Pulmonary artery endothelial cell (primary cell): Measurements from ENCODE around the gene HK1. TPM values are rescaled to one million over a fixed set of nuclear protein-coding genes. Genes with fewer than 3 reads are reported as not detected.

Experiments used
- DNase-seq: peaks from one replicate; pipeline ENCODE4 v3.0.0-alpha.2; 2011; ENCODE audit warnings: low read depth, low spot score
- total RNA-seq: library from RNA; depleted of rRNA; stranded (reverse); fragments of >200 nt; gene quantifications from 2 replicates; pipeline ENCODE4 v1.2.3, GENCODE V29; 2014

Gene HK1
- total RNA-seq, 1 donor from 2014 or later = 157 TPM

DNA sequence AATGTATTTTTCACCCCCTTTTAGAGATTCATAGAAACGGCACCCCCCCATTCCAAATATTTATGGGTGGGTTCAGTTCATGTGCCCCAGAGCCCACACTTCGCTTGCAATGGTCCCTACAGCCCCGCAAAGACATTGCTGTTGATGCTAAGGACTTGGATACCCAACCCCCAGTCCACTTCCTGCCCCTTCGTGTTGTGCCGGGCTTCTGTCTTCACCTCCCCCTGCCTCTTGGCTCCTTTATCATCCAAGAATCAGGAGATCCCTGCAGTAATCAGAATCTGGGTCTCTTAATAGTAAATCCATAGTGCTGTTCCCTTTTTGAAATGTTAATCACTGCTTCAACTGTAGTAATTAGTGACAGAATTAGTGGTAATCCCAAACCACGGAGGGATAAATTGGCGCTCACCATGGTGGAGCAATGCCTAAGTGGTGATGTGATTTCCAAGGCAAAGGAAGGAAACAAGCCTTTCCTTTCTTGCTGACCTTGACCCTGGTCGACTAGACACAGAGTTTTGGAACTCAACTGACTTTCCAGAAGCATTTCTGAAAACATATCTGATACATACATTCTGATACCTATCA is 67.7 kb downstream of the HK1 start:
- DNase-seq = no peak

- DNase-seq = no peak
Measured at GRCh38 chr10:69346776-69347175, 68.5 kb downstream of the HK1 start.

DNA sequence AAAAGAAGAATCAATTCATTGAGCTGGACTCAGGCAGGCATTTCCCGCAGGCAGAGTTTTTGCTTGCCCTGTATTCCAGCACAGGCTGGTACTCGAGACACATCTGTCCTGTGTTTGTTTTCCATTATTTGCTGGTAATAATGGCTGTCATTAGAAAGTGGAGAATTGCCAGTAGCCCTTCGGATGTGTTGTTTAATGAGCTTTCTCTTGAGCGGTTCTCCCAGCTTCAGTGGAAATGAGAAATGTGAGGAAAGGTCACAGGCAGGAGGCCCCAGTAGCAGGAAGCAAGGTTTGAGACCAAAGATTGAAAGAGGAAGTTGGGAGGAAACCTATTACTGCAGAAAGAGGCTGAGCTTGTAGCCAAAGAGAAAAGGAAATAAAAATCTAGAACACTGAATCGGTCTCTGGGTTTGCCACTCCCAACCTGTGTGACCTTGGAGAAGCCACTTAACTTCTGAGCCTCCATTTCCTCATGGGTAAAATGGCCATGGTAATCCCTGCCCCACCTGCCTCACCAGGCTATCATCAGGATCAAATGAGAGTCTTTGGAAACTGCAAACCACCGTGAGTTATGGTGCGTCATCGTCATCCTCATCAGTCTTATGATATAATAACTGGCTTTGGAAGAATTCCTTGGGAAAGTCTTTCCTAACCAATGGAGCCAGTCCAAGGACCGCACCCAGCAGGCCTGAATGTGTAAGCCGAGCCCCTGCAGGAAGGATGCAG is 70.7 kb downstream of the HK1 start:
- DNase-seq = no peak

GRCh38 chr10:69349542-69349888 is 71.2 kb downstream of the HK1 start:
- DNase-seq = no peak

DNA sequence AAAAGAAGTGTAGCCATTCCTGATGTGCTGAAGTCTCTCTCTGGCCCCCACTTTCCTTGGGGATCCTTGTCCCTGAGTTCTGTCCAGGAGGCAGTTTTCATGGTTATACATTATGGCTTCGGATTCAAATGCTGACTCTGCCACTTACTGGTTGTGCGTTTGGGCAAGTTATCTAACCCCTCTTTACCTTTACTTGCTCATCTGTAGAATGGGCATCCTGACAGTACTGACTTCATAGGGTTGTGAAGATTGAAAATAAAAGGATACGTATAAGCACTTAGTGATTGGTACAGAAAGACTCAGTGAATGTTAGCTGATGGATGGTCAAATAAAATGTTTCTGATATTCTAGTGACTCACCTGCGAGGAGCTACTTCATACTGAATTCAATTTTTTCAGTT is 73.3 kb downstream of the HK1 start:
- DNase-seq = no peak

DNA sequence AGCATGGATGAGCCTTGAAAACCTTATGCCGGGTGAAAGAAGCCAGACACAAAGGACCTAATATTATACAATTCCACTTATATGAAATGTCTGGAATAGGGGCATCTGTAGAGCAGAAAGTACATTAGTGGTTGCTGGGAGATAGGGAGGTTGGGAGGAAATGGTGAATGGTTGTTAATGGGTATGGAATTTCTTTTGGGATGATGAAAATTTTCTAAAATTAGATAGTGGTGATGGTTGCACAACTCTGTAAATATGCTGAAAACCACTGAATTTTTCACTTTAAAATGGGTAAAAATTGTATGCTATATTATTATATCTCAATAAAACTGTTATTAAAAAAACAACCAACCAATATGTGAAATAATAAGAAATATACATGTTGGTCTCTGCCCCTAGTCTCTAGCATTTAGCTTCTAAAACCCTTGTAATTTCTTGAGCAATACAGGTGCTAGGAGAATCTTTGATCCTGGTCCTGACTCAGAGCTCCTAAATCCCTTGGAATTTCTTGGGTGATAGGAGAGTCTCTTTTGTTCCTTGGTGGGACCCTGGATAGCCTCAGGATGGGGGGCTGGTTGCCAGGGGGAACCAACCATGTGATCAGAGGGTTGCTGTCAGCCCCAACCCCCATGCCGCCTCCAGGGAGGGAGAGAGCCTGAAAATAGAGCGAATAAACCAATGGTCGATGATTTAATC is 74.4 kb downstream of the HK1 start:
- DNase-seq = no peak

DNA sequence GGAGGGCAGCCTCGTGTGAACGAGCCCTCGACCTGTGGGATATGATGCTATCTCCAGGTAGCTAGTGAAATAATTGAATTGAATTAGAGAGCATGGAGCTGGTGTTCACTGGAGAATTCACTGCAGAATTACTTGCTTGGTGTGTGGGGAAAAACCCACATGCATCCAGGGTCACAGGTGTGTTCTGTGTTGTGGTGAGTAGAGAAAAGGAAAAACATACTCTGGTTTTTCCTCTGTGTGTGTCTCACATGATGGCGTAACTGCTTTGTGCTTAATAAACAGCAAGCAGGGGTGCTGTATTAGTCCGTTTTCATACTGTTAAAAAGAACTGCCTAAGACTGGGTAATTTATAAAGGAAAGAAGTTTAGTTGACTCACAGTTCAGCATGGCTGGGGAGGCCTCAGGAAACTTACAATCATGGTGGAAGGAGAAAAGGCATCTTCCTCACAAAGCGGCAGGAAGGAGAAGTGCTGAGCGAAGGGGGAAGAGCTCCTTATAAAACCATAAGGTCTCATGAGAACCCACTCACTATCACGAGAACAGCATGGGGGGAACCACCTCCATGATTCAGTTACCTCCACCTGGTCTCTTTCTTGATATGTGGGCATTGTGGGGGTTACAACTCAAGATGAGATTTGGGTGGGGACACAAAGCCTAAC is 75.8 kb downstream of the HK1 start:
- no peak for DNase-seq

DNA sequence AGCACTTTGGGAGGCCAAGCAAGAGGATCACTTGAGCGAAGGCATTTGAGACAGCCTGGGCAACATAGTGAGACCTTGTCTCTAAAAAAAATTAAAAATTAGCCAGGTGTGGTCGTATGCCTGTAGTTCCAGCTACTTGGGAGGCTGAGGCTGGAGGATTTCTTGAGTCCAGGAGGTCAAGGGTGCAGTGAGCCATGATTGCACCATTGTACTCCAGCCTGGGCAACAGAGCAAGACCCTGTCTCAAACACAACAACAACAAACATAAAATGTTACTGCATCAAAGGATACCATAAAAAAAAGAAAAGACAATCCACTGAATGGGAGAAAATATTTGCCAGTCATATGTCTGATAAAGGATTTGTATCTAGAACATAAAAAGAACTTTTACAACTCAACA is 77.9 kb downstream of the HK1 start:
- DNase-seq = no peak

- DNase-seq = no peak
Measured at GRCh38 chr10:69358148-69358795, 80.0 kb downstream of the HK1 start.

DNA sequence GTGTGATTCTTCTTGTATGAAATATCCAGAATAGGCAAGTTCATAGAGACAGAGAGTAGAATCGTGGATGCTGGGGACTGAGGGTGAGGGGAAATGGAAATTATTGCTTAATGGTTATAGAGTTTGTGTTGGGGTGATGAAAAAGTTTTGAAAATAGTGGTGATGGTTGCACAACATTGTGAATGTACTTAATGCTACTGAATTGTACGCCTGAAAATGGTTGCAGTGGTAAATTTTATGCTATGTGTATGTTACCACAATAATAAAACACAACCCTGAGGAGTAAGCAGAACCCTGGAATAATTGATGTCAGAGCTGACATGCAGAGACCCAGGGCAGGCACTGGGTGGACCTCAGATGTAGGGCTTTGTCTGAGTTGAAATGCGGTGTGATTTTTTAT is 80.9 kb downstream of the HK1 start:
- DNase-seq = no peak

DNA sequence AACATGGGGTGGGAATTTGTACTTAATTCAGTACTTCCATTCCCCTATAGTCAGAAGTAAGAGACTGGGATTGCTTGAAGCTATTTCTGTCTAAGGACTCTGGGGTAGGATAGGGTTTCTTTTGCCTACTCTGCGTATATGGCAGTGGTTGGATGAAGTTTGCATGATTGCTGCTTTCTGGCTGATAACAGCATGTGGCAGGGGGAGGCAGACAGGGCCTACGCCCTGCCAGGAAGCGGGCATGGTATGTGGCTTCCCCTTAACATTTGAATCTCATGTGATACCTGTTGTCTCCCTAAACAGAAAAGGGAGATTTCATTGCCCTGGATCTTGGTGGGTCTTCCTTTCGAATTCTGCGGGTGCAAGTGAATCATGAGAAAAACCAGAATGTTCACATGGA is 81.3 kb downstream of the HK1 start:
- no peak for DNase-seq

GRCh38 chr10:69360485-69361302 is 82.4 kb downstream of the HK1 start:
- DNase-seq = no peak

GRCh38 chr10:69361303-69361614 is 83.0 kb downstream of the HK1 start:
- DNase-seq = no peak

DNA sequence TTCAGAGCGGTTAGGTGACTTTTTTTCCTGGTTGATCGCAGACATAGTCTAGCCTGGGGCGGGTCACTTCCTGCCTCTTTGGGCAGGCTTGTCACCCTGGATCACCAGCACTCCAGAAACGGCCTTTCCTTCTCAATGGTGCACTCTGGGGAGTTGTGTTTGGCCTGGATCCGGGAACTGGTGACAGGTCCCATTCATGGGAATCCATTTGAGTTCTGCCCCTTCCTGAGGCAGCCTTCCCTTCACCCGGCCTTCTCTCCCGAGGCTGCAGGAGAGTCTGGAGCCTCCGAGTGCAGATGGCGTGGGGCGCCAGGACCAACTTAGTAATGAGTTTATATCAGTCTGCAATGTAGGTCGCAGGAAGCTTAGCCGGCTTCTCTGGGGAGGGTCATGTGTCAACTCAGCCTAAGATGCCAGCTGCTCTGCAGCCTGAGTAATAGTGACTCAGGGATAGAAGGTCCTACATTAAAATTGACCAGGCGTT is 84.2 kb downstream of the HK1 start:
- no peak for DNase-seq

DNA sequence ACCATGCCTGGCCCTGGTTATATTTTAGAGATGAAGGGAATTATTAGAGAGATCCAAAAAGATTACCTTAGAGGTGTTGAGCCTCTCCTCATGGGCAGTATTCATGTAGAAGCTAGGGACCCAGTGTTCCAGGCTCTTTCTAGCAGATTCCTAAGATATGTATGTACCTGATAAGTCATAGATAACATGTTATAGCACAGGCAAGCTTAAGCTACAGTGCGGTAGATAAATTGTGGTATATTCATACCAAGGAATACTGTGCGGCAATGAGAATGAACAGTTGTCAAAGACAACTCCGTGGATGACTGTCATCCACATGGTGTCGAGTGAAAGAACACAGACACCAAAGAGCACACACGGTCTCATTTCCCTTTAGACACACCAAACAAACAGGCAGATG is 85.4 kb downstream of the HK1 start:
- no peak for DNase-seq

DNA sequence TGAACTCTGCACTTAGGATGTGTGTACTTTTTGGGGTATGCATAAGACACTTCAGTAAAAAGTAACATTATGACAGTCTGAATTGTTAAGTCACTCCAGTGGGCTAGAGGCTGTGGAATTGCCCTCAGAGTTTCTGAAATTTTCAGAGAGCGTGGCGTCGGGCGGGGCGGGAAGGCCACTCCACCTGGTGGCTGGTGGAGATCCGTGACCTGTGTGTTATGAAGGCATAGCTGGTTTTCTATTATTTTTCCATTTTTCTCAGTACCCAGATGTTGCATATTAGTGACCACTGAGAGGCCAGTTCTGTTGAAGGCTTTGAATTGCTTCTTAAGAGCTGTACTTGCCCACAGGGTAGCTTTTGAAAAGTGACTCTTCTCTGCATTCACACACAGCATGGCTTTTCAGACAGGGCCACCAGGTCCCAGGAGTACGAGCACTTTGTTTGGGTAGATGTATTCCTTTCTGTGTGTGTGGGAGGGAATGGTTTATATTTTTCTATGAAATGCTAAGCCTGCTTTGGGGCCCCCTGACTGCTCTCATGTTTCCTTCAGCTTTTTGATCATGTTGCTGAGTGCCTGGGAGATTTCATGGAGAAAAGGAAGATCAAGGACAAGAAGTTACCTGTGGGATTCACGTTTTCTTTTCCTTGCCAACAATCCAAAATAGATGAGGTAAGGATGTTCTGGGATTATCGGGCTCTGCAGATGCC is 86.1 kb downstream of the HK1 start:
- no peak for DNase-seq

- DNase-seq = no peak
Measured at GRCh38 chr10:69366738-69367137, 88.4 kb downstream of the HK1 start.

DNA sequence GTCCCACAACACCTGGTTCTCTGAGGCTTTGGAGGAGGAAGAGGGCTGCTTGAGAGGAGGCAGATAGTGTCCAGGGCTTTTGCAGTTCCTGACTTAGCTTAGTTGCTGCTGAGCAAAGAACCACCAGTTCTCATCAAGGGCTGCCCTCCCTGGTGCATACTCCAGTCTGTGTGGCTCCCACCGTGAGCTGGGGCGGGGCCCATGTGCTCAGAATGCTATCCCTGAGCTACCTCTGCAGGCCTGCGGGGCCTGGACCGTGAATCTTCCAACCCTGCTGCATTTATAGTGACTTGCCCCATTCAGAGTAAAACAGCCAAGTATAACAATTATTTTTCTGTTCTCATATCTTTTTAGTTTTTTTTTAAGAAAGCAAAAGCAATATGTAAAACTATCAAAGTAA is 89.2 kb downstream of the HK1 start:
- no peak for DNase-seq

GRCh38 chr10:69372126-69372980 is 94.1 kb downstream of the HK1 start:
- no peak for DNase-seq

DNA sequence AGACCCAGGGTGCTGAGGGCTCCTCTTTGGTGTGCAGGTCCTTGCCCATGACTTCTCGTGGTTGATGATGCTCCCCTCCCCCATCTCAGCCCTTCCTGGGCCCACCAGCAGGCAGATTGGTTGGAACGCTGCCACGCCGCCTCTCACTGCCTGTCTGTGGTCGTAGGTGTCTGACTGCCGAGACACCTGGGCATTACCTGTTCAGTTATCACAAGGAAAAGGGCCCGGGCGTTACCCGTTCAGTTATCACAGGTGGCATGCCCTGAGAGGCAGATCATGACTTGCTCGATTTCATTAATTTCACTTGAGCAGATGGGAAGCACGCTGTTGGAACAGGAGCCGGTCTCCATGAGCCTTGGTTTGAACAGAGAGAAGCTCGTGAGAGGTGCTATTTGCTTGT is 95.9 kb downstream of the HK1 start:
- DNase-seq = no peak
